Measurements from ENCODE around the gene ACTR2. TPM values are rescaled to one million over a fixed set of nuclear protein-coding genes. Genes with fewer than 3 reads are reported as not detected.

ACTR2 gene
- total and polyA plus RNA-seq, 2 of the 13 experiments (the other 11 are each of a cell fraction or from before 2014, with no cell fraction given): 51.2 to 100 TPM

DNA sequence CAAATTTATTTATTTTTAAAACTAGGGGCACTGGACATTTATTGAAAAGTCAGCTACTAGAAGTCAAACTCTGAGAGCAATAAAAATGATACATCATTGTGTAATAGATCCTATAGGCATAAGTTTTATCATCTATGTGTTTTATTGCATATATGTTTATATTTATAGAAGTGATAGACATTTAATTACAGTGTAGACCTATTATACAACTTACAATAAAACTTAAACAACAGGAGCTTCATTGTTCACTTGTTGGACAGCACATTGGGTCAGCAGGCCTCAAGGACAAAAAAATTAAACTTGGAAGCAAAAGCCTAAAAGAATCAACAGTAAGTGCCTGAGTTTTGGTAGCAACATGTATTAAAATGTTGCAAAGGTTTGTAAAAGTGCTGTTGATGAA, 15.0 kb upstream of the ACTR2 start:
- FAIRE-seq (no peak), ATAC-seq (no peak), DNase-seq (ENCODE audit: low spot score) (no peak)
- Histone ChIP-seq H3K27ac (ENCODE audit: extremely low read length, insufficient read depth, low read length) (no peak overlapping the region), H3K9me3 (ENCODE audit: low read length) (no peaks in the 10 kb centered on the region), H3K9ac (ENCODE audit: insufficient read depth, low read depth, low read length) (no peak overlapping the region), H2AFZ (ENCODE audit: low read length) (no peak overlapping the region), H3K36me3 (replicated peaks in 1 of 2; ENCODE audit: control insufficient read depth in 1 of 2, insufficient read depth in 2 of 2, low read length in 2 of 2) (no peaks in the 10 kb centered on the region), H3K4me3 (replicated peaks in 1 of 3; ENCODE audit: insufficient read depth in 1 of 3, low read depth in 2 of 3, low read length in 3 of 3) (no peak overlapping the region), H3K79me2 (ENCODE audit: insufficient read depth, low read length) (no peaks in the 10 kb centered on the region), H3K27me3 (ENCODE audit: control insufficient read depth in 1 of 2, insufficient read depth in 2 of 2, low read length in 2 of 2) (no peaks in the 10 kb centered on the region; a peak in 1 of 5 replicates), H3K4me1 (ENCODE audit: insufficient read depth, low read length) (no peaks in the 10 kb centered on the region), H4K20me1 (ENCODE audit: insufficient read depth, low read length) (no peaks in the 10 kb centered on the region), H3K4me2 (ENCODE audit: low read depth, low read length) (no peak overlapping the region)
- in situ Hi-C loops (cut with HindIII; ENCODE audit: extremely low pct_ligation_motif_present, low pct_unique_long_range_greater_than_20kb): no loop called here
- CTCF ChIA-PET (ENCODE audit: low intra/inter-chr PET ratio, low total read pairs): no interaction called here
- BruUV-seq (replicated peaks): no TSS peak
- POLR2A ChIA-PET: interaction anchor here (2.0 kb wide), 1 partner anchor 15 kb away, joined by 8 read pairs; the partner anchor contains the start of gene ACTR2
- intact Hi-C loops (cut with micrococcal nuclease; ENCODE audit: unreplicated experiment): no loop called here
- TF ChIP-seq ARHGAP35 (CRISPR knock-in tag; IDR thresholded peaks at IDR 0.05; ENCODE audit: borderline replicate concordance) (no peak), ZNF337 (CRISPR knock-in tag; IDR thresholded peaks at IDR 0.05; ENCODE audit: borderline replicate concordance, low read depth) (no peak), ZNF598 (CRISPR knock-in tag; IDR thresholded peaks at IDR 0.05; ENCODE audit: borderline replicate concordance) (no peak), BORCS8-MEF2B (CRISPR knock-in tag; IDR thresholded peaks at IDR 0.05) (no peak), CREB1 (IDR thresholded peaks at IDR 0.05) (no peak), CREB1 (CRISPR knock-in tag; IDR thresholded peaks at IDR 0.05) (no peak), RAD51 (IDR thresholded peaks at IDR 0.05; ENCODE audit: borderline replicate concordance) (no peak), ATRX (CRISPR knock-in tag; IDR thresholded peaks at IDR 0.05; ENCODE audit: borderline replicate concordance) (no peak)
- TF ChIP-seq, protein P1, sequence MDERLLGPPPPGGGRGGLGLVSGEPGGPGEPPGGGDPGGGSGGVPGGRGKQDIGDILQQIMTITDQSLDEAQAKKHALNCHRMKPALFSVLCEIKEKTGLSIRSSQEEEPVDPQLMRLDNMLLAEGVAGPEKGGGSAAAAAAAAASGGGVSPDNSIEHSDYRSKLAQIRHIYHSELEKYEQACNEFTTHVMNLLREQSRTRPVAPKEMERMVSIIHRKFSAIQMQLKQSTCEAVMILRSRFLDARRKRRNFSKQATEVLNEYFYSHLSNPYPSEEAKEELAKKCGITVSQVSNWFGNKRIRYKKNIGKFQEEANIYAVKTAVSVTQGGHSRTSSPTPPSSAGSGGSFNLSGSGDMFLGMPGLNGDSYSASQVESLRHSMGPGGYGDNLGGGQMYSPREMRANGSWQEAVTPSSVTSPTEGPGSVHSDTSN (CRISPR knock-in tag; IDR thresholded peaks at IDR 0.05): no peak

DNA sequence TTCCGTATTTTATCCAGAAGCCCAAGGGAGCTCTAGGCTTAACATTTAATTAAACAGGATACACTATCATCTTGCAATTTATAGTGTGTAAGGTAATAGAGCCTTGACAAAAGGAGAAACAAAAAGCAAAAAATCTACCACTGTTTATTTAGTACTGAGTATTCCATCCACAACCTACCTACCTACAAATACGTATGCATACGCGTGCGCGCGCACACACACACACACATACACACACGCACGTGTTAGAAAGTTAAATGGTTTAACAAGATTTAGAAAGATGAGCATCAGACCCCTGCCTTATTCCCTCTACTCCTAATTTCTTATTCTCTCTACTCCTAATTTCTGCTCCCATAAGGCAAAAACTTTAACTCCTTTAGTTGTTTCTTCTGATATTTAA, 14.6 kb upstream of the ACTR2 start:
- Histone ChIP-seq H3K9ac (ENCODE audit: insufficient read depth, low read depth, low read length) (no peak overlapping the region), H3K4me3 (replicated peaks in 1 of 3; ENCODE audit: insufficient read depth in 1 of 3, low read depth in 2 of 3, low read length in 3 of 3) (no peak overlapping the region), H3K79me2 (ENCODE audit: insufficient read depth, low read length) (no peaks in the 10 kb centered on the region), H3K27me3 (ENCODE audit: control insufficient read depth in 1 of 2, insufficient read depth in 2 of 2, low read length in 2 of 2) (no peaks in the 10 kb centered on the region; a peak in 1 of 5 replicates), H3K27ac (ENCODE audit: extremely low read length, insufficient read depth, low read length) (no peak overlapping the region), H4K20me1 (ENCODE audit: insufficient read depth, low read length) (no peaks in the 10 kb centered on the region), H3K4me2 (ENCODE audit: low read depth, low read length) (no peak overlapping the region), H3K4me1 (ENCODE audit: insufficient read depth, low read length) (no peaks in the 10 kb centered on the region), H2AFZ (ENCODE audit: low read length) (no peak overlapping the region), H3K36me3 (replicated peaks in 1 of 2; ENCODE audit: control insufficient read depth in 1 of 2, insufficient read depth in 2 of 2, low read length in 2 of 2) (no peaks in the 10 kb centered on the region), H3K9me3 (ENCODE audit: low read length) (no peaks in the 10 kb centered on the region)
- ATAC-seq (no peak), DNase-seq (ENCODE audit: low spot score) (no peak), FAIRE-seq (no peak)
- intact Hi-C loops (cut with micrococcal nuclease; ENCODE audit: unreplicated experiment) (no loop called here), in situ Hi-C loops (cut with HindIII; ENCODE audit: extremely low pct_ligation_motif_present, low pct_unique_long_range_greater_than_20kb) (no loop called here)
- POLR2A ChIA-PET: interaction anchor here (2.0 kb wide), 1 partner anchor 15 kb away, joined by 8 read pairs; the partner anchor contains the start of gene ACTR2
- 93% methylated on average over 9 of the region's 9 CpGs for WGBS (ENCODE audit: low lambda C conversion rate)
- CTCF ChIA-PET (ENCODE audit: low intra/inter-chr PET ratio, low total read pairs): no interaction called here
- BruUV-seq (replicated peaks): no TSS peak
- no peak for TF ChIP-seq MYC (CRISPR knock-in tag; IDR thresholded peaks at IDR 0.05; ENCODE audit: borderline replicate concordance)
- no peak for TF ChIP-seq ZNF335 (CRISPR knock-in tag; IDR thresholded peaks at IDR 0.05)
- TF ChIP-seq, protein P2, sequence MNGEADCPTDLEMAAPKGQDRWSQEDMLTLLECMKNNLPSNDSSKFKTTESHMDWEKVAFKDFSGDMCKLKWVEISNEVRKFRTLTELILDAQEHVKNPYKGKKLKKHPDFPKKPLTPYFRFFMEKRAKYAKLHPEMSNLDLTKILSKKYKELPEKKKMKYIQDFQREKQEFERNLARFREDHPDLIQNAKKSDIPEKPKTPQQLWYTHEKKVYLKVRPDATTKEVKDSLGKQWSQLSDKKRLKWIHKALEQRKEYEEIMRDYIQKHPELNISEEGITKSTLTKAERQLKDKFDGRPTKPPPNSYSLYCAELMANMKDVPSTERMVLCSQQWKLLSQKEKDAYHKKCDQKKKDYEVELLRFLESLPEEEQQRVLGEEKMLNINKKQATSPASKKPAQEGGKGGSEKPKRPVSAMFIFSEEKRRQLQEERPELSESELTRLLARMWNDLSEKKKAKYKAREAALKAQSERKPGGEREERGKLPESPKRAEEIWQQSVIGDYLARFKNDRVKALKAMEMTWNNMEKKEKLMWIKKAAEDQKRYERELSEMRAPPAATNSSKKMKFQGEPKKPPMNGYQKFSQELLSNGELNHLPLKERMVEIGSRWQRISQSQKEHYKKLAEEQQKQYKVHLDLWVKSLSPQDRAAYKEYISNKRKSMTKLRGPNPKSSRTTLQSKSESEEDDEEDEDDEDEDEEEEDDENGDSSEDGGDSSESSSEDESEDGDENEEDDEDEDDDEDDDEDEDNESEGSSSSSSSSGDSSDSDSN (CRISPR knock-in tag; IDR thresholded peaks at IDR 0.05): no peak
- TF ChIP-seq ZFP82 (CRISPR knock-in tag; IDR thresholded peaks at IDR 0.05; ENCODE audit: borderline replicate concordance): no peak
- TF ChIP-seq SPEN (CRISPR knock-in tag; IDR thresholded peaks at IDR 0.05; ENCODE audit: low read depth): no peak
- TF ChIP-seq, protein P3, sequence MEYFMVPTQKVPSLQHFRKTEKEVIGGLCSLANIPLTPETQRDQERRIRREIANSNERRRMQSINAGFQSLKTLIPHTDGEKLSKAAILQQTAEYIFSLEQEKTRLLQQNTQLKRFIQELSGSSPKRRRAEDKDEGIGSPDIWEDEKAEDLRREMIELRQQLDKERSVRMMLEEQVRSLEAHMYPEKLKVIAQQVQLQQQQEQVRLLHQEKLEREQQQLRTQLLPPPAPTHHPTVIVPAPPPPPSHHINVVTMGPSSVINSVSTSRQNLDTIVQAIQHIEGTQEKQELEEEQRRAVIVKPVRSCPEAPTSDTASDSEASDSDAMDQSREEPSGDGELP (IDR thresholded peaks at IDR 0.05; ENCODE audit: borderline replicate concordance, low read depth): no peak
- no peak for TF ChIP-seq TSC22D2 (CRISPR knock-in tag; IDR thresholded peaks at IDR 0.05; ENCODE audit: borderline replicate concordance)
- TF ChIP-seq ZNF367 (CRISPR knock-in tag; IDR thresholded peaks at IDR 0.05; ENCODE audit: borderline replicate concordance): no peak

Measured in HepG2 (cell line).